Stomach smooth muscle (tissue), 2 donors: ENCODE data around the gene NKD2.

Experiments used
- H3K27ac ChIP-seq: one replicate; pipeline ENCODE4 v1.7.0; 2013; ENCODE audit warnings: mild to moderate bottlenecking, low read length, inconsistent platforms
- H3K27me3 ChIP-seq, 2 donors: one replicate each; pipeline ENCODE4 v1.7.0; 2013; ENCODE audit warnings: low read length in 2 of 2; ENCODE audit not compliant: insufficient read depth in 2 of 2, control insufficient read depth in 1 of 2
- H3K36me3 ChIP-seq, 2 donors: one replicate each; pipeline ENCODE4 v1.7.0; 2013; ENCODE audit warnings: low read length in 2 of 2; ENCODE audit not compliant: control insufficient read depth in 2 of 2, insufficient read depth in 2 of 2
- H3K4me1 ChIP-seq: one replicate; pipeline ENCODE4 v1.7.0; 2013; ENCODE audit warnings: low read length; ENCODE audit not compliant: control insufficient read depth, insufficient read depth
- H3K4me3 ChIP-seq, 2 donors: one replicate each; pipeline ENCODE4 v1.7.0; 2013; ENCODE audit warnings: low read length in 2 of 2
- H3K9ac ChIP-seq, 2 donors: one replicate each; pipeline ENCODE4 v1.7.0; 2013; ENCODE audit warnings: low read length in 2 of 2, mild to moderate bottlenecking in 1 of 2
- H3K9me3 ChIP-seq, 2 donors: one replicate each; pipeline ENCODE4 v1.7.0; 2013; ENCODE audit warnings: low read length in 2 of 2; ENCODE audit not compliant: control insufficient read depth in 2 of 2
- donor health status: healthy.
- donor health status: Pancreatic carcinoma.

The NKD2 gene

DNA sequence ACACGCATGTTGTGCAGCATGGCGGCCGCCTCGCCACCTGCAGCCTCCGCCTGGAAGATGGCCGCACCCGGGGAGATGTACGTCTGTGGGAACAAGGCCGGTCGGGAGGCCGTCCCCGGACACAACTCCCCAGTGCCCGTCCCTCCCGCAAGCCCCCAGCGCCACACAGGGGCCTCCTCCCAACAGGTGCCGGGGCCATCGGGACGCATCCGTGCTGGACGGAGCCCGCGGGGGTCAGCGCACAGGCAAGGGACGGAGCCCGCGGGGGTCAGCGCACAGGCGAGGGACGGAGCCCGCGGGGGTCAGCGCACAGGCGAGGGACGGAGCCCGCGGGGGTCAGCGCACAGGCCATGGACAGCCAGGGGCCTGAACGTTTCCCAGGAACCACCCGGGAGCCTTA is 76.8 kb downstream of the NKD2 start:
- no peaks in the 10 kb centered on the region for H3K27me3 ChIP-seq
- no peak overlapping the region for H3K4me3 ChIP-seq
- no peak overlapping the region for H3K9ac ChIP-seq
- H3K36me3 ChIP-seq, result peaks cover 19 to 30% of the 10 kb centered on the region in 2 donors
- no peaks in the 10 kb centered on the region for H3K4me1 ChIP-seq
- H3K9me3 ChIP-seq, result no peaks in the 10 kb centered on the region
- no peak overlapping the region for H3K27ac ChIP-seq

DNA sequence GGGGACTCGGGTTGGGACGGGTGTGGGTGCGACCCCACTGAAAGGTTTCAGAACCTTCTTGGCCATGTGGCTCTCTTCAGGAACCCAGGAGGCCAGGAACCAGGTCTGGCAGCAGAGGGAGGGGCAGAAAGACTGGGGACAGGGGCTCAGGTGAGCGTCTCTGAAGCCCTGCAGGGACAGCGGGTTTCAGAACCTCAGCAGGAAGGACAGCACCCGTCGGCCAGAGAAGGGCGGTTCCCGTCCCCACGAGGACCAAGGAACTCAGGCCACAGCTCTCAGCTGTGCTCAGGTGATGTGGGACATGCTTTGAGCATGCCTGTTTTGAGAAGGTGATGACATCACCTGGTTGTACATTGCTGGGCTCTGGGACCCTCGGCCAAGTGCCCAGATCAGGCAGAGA is 77.5 kb downstream of the NKD2 start:
- Histone ChIP-seq H3K9me3 (no peaks in the 10 kb centered on the region), H3K27me3 (no peaks in the 10 kb centered on the region), H3K27ac (no peak overlapping the region), H3K4me3 (no peak overlapping the region), H3K9ac (no peak overlapping the region), H3K36me3 (peaks cover 19 to 30% of the 10 kb centered on the region in 2 donors), H3K4me1 (no peaks in the 10 kb centered on the region)

DNA sequence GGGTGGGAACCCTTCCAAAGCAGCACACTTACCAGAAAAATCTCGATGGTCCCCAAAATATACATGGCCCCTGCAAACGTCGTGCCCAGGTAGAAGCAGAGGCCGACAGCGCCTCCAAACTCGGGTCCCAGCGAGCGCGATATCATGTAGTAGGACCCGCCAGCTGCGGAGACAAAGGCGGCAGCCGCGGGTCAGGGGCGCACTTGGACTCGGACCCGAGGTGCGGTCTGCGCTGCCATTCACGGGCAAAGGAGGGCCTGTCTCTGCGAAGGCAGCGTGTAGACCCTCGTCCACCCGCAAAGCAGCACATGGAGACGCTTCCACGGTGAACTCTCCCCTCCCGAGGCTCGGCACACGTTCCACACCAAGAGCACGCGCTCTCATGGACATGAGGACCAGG is 78.3 kb downstream of the NKD2 start:
- H3K36me3 ChIP-seq, result peaks cover 15 to 28% of the 10 kb centered on the region in 2 donors
- no peak overlapping the region for H3K4me3 ChIP-seq
- H3K4me1 ChIP-seq, result no peaks in the 10 kb centered on the region
- no peak overlapping the region for H3K27ac ChIP-seq
- no peaks in the 10 kb centered on the region for H3K9me3 ChIP-seq
- H3K27me3 ChIP-seq, result no peaks in the 10 kb centered on the region
- H3K9ac ChIP-seq, result no peak overlapping the region

DNA sequence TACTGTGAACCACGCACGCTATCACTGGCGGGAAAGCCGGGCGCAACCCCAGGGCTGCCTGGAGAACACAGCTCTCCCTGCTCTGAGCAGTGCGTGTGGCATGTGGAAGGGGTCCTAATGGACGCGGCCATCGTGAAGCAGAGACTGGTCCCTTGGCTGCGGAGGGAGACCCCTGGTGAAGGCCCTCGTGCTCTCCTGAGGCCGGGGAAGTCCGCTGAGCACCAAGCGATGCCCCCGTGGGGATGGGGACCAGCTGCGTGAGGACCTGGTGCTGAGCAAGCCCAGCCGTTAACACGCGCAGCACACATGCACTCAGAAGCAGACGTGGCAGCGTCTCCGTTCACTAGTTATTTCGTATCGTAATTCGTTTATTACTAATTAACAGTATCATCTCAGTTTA is 78.8 kb downstream of the NKD2 start:
- Histone ChIP-seq H3K9me3 (no peaks in the 10 kb centered on the region), H3K27me3 (no peaks in the 10 kb centered on the region), H3K9ac (no peak overlapping the region), H3K27ac (no peak overlapping the region), H3K4me3 (no peak overlapping the region), H3K36me3 (peaks cover 15 to 31% of the 10 kb centered on the region in 2 donors), H3K4me1 (no peaks in the 10 kb centered on the region)

DNA sequence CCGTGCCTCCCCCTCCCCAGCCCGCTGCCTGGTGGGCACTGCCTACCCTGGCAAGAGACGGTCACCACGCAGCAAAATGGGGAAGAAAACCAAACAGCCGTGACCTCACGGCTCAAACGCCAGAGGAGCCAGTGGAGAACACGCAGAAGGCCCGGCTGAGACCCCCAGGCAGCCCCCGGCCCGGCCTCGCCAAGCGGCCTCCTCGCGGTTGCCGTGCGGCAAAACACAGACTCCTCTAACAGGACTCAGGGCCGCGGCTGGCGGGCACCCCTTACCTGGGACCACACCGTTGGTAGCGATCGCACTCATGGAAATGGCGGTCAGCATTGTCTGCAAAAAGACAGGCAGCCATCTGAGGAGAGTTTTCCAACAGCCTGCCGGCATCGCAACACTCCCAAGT is 79.4 kb downstream of the NKD2 start:
- H3K9ac ChIP-seq, result no peak overlapping the region
- H3K4me3 ChIP-seq, result no peak overlapping the region
- H3K9me3 ChIP-seq, result no peaks in the 10 kb centered on the region
- no peak overlapping the region for H3K27ac ChIP-seq
- no peaks in the 10 kb centered on the region for H3K27me3 ChIP-seq
- no peaks in the 10 kb centered on the region for H3K4me1 ChIP-seq
- peaks cover 15 to 34% of the 10 kb centered on the region in 2 donors for H3K36me3 ChIP-seq
